Hematopoietic multipotent progenitor cell treated with erythropoietin and hydrocortisone succinate and interleukin-3 and kit ligand, for 15 days (in vitro differentiated cells): ENCODE measurements around the gene KRTAP19-7.

ENCODE experiments used
- DNase-seq: peaks from one replicate; pipeline ENCODE4 v3.0.0-alpha.2; 2015; ENCODE audit warnings: low spot score

Gene KRTAP19-7

GRCh38 chr21:30561264-30561895 lies at the start of gene KRTAP19-7:
TSS of gene KRTAP19-7 (minus strand) at chr21:30561314. CDS start at chr21:30561289, 25 bp downstream.
- no peak for DNase-seq

- no peak for DNase-seq
Measured at GRCh38 chr21:30605968-30606367, 44.9 kb upstream of the KRTAP19-7 start.

- DNase-seq = no peak
Measured at GRCh38 chr21:30600787-30601186, 39.7 kb upstream of the KRTAP19-7 start, which contains the start of gene KRTAP22-1. TSS of gene KRTAP22-1 (plus strand) at chr21:30601087.

GRCh38 chr21:30598802-30599201 lies 37.7 kb upstream of the KRTAP19-7 start, which contains the start of gene KRTAP6-2:
TSS of gene KRTAP6-2 (minus strand) at chr21:30598902. CDS start at chr21:30598874, 28 bp downstream.
- DNase-seq = no peak

- DNase-seq = no peak
Measured at GRCh38 chr21:30592140-30592539, 31.0 kb upstream of the KRTAP19-7 start, which contains the start of gene KRTAP6-3. TSS of gene KRTAP6-3 (plus strand) at chr21:30592440. CDS start at chr21:30592446, 6 bp downstream.

GRCh38 chr21:30590297-30590696 lies 29.2 kb upstream of the KRTAP19-7 start, which contains the start of gene KRTAP22-2:
TSS of gene KRTAP22-2 (minus strand) at chr21:30590397.
- DNase-seq = no peak

GRCh38 chr21:30582870-30583269 lies 21.8 kb upstream of the KRTAP19-7 start:
- DNase-seq = no peak

GRCh38 chr21:30580132-30580531 lies 19.0 kb upstream of the KRTAP19-7 start:
- DNase-seq = no peak

GRCh38 chr21:30579346-30579745 lies 18.2 kb upstream of the KRTAP19-7 start:
- DNase-seq = no peak

GRCh38 chr21:30577766-30578165 lies 16.7 kb upstream of the KRTAP19-7 start:
- DNase-seq = no peak

- no peak for DNase-seq
Measured at GRCh38 chr21:30567617-30568016, 6.5 kb upstream of the KRTAP19-7 start.

GRCh38 chr21:30563630-30564029 lies 2.5 kb upstream of the KRTAP19-7 start:
- DNase-seq = no peak

GRCh38 chr21:30563072-30563471 lies 2.0 kb upstream of the KRTAP19-7 start:
- no peak for DNase-seq

GRCh38 chr21:30561957-30562356 lies 843 bp upstream of the KRTAP19-7 start:
- DNase-seq = no peak

- DNase-seq = no peak
Measured at GRCh38 chr21:30555095-30555494, 6.0 kb downstream of the KRTAP19-7 start.

- no peak for DNase-seq
Measured at GRCh38 chr21:30552782-30553181, 8.3 kb downstream of the KRTAP19-7 start.

- no peak for DNase-seq
Measured at GRCh38 chr21:30541764-30542163, 19.4 kb downstream of the KRTAP19-7 start, which contains the start of gene KRTAP19-6. TSS of gene KRTAP19-6 (minus strand) at chr21:30541864. CDS start at chr21:30541833, 31 bp downstream.

- DNase-seq = no peak
Measured at GRCh38 chr21:30518876-30519275, 42.2 kb downstream of the KRTAP19-7 start.

GRCh38 chr21:30515681-30516080 lies 45.4 kb downstream of the KRTAP19-7 start:
- no peak for DNase-seq
